GM21723 (cell line): ENCODE data around the gene STRN3.
"Not testable (repeated sequence)": the region's sequence is repeated elsewhere in the genome, so short reads cannot be mapped to it uniquely, and the experiment has no call there.

Experiments used
- ATAC-seq: cut with Tn5 transposase; IDR thresholded peaks from one replicate; pipeline ENCODE4 v1.9.1; 2021; ENCODE audit warnings: mild to moderate bottlenecking, moderate library complexity; ENCODE audit not compliant: unreplicated experiment

Gene STRN3, protein sequence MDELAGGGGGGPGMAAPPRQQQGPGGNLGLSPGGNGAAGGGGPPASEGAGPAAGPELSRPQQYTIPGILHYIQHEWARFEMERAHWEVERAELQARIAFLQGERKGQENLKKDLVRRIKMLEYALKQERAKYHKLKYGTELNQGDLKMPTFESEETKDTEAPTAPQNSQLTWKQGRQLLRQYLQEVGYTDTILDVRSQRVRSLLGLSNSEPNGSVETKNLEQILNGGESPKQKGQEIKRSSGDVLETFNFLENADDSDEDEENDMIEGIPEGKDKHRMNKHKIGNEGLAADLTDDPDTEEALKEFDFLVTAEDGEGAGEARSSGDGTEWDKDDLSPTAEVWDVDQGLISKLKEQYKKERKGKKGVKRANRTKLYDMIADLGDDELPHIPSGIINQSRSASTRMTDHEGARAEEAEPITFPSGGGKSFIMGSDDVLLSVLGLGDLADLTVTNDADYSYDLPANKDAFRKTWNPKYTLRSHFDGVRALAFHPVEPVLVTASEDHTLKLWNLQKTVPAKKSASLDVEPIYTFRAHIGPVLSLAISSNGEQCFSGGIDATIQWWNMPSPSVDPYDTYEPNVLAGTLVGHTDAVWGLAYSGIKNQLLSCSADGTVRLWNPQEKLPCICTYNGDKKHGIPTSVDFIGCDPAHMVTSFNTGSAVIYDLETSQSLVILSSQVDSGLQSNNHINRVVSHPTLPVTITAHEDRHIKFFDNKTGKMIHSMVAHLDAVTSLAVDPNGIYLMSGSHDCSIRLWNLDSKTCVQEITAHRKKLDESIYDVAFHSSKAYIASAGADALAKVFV

DNA sequence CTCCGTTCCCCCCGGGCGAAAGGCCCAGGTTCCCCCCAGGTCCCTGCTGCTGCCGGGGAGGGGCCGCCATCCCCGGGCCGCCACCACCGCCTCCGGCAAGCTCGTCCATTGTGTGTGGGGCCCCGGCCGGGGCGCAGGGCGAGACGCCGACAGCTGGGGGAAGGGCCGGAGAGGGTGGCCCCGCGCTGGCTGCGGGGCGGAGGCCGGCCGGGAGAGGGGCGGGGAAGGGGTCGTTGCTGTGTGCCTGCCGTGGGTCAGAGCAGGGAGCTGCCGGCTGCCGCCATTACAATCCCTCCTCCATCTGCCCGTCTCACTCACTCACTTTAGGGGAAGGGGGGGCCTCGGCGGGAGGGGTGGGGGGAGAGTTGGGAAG lies at the start of gene STRN3:
Gene STRN3 (minus strand): TSS at position 303 of the 373 bp plus-strand sequence. CDS start 194 bp downstream, at position 109.
- no peak for ATAC-seq

DNA sequence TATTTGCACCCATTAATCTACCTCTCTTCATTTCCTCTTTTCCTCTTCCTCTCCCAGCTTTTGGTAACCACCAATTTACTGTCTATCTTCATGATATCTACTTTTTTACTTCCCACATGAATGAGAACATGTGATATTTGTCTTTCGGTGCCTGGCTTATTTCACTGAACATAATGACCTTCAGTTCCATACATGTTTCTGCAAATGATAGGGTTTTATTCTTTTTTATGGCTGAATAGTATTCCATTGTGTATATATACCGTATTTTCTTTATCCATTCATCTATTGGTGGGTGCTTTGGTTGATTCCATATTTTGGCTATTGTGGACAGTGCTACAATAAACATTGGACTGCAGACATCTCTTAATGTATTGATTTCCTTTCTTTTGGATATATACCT lies 49.0 kb upstream of the STRN3 start:
- ATAC-seq = no peak

DNA sequence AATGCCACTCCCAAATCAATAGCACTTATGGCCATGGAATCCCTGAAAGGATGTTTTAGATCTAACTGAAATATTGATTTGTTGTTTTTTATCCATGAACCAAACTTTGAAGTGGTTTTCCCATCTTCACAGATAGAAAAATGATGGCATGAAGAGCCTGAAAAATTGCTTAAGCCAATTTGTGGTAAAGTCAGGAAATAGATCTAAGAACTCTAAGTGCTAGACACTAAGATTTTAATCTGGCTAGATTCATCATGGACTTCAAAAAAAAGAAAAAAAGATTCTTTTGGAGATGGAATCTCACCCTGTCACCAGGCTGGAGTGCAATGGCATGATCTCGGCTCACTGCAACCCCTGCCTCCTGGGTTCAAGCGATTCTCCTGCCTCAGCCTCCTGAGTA lies 45.0 kb upstream of the STRN3 start:
- no peak for ATAC-seq

DNA sequence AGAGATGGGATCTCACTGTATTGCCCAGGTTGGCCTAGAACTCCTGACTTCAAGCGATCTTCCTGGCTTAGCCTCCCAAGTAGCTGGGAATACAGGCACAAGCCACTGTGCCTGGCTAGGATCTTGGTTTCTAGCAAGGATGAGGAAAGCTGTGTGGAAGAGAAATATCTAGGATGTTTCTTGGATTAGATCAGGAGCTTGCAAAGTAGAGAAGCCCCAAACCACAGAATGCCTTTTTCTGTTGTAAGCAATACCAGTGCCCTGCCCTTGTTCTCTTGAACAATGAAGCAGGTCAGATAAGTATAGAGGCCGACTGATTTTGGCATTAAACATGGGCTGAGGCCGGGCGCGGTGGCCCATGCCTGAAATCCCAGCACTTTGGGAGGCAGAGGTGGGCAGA lies 44.3 kb upstream of the STRN3 start:
- ATAC-seq = no peak

DNA sequence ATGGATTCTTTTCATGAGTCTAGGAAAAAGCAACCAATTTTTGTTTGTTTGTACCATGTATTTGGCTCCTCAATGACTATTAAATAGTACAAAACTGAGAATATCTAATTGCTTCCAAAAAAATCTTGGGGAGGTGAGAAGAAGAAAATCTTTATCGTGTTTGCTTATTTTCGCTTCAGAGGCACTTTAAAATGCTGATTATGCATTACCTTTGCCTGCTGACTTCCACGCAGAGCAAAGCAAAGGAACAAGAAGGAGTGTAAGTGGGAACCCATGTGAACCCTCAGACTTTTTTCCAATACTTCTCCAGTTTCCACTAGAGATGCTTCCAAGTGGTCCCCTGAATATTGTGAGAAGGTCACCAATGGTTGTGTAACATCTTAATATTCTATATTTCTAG lies 43.2 kb upstream of the STRN3 start:
- ATAC-seq = no peak

DNA sequence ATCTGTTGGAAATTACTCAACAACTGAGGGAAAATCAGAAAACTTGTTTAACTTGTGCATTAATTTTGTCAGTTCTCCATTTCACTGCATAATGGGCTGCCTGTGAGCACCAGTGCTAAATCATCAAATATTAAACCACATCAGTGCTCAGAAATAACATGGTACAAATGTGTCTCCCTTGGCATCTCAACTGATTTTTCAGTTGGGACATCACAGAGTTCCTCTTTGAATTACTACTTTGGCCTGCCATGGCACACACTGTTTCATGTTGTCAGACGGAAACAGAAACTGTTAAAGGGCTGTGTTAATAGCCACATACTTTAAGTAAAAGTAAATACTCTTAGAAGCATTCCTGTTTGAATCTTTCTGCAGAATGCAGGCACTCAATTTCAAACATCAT lies 42.1 kb upstream of the STRN3 start:
- peak; percentile 73 for ATAC-seq

DNA sequence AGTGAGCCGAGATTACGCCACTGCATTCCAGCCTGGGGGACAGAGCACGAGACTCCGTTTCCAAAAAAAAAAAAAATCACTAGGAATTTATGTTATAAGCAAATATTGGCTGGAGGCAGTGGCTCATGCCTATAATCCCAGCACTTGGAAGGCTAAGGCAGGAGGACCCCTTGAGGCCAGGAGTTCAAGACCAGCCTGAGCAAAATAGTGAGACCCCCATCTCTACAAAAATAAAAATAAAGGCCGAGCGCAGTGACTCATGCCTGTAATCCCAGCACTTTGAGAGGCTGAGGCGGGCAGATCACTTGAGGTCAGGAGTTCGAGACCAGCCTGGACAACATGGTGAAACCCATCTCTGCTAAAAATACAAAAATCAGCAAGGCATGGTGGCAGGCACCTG lies 36.7 kb upstream of the STRN3 start:
- not testable (repeated sequence) for ATAC-seq

DNA sequence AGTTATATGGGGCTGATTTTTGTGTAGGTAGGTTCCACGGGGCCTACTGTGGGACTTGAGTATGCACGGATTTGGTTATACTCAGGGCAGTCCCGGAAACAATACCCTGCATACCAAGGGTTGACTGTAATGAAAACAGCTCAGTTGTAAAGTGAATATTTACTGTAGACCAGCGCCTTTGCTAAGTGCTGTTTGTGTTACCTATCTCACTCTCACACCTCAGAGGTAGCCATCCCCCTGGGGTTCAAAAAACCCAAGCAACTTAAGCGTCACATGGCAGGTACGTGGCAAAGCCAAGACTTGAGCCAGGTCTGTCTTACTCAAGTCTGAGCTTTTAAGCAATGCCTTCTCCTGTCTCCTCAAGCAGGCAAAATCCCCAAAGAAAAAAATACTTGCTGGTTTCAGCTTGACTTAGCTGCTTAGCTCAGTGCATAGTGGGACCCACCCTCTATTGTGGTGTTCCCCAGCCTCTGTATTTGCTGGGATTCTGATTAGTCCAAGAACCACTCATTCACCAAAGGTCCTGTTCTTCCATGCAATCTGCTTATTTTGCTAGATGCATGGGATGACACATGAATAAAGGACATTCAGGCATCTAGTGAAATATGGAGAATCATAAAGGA lies 34.2 kb upstream of the STRN3 start:
- no peak for ATAC-seq

DNA sequence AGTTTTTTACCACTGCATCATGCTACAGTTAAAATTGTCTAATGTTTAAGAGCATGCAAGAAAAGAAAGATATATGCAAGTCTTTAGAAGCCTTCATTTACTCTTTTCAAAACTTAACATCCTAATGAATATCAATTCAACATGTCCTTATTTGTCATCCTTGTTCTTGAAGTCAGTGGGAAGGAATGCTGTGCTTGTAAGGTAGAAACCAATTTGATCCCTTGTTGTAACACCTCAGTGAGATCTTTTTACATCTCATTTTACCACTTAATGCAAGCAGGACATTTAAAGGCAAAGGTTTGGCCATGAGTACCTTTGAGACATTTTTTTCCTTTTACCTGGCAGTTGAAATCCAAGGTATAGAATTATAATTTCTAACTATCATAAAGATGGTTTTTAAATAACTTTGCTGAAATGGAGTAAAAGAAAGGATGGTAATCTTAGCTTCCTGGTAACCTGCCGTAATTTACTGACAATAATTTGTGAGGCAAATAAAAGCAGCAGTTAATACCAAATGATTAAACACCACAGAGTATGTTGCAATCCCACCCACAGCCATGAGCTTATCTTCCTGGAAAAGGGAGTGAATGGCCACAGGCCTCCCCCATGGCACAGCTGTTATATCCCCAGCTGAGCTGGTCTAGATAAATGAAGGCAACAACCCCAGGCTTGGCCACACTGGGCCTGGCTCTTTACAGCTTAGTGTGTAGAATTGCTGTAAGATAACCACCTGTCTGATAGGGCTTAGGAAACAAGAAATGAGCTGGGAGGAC lies 33.2 kb upstream of the STRN3 start:
- no peak for ATAC-seq

DNA sequence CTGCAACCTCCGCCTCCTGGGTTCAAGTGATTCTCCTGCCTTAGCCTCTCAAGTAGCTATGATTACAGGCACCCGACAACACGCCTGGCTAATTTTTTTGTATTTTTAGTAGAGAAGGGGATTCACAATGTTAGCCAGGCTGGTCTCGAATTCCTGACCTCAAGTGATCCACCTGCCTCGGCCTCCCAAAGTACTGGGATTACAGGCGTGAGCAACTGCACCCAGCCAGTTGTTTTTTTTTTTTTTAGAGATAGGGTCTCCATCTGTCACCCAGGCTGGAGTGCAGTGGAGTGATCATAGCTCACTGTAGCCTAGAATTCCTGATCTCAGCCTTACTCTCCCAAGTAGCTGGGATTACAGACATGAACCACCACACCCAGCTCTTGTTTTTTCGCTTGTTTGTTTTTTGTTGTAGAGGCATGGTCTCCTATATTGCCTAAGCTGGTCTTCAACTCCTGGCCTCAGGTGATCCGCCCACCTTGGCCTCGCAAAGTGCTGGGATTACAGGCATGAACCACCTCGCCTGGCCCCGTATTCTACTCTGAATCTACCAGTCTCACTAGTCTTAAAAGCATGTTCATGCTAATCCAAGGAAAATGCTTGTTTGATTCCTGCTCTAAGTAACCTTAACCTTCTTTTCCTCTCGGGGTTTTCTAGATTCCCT lies 31.7 kb upstream of the STRN3 start:
- no peak for ATAC-seq

DNA sequence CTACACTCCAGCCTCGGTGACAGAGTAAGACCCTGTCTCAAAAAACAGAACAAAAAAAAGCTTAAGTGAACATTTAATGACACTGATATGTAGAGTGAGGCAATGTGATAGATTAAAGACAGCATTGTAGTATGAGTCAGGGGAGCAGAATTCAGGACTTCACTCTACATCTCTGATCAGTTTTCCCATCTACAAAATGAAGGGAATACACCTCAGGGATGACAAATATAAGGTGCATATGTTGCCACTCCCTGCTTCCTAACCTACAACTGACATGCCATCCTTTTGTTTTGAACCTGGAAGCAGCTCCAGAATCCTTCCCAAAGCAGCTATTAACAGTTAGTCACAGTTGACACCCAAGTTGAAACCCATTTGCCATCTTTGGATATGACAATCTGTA lies 30.9 kb upstream of the STRN3 start:
- no peak for ATAC-seq

DNA sequence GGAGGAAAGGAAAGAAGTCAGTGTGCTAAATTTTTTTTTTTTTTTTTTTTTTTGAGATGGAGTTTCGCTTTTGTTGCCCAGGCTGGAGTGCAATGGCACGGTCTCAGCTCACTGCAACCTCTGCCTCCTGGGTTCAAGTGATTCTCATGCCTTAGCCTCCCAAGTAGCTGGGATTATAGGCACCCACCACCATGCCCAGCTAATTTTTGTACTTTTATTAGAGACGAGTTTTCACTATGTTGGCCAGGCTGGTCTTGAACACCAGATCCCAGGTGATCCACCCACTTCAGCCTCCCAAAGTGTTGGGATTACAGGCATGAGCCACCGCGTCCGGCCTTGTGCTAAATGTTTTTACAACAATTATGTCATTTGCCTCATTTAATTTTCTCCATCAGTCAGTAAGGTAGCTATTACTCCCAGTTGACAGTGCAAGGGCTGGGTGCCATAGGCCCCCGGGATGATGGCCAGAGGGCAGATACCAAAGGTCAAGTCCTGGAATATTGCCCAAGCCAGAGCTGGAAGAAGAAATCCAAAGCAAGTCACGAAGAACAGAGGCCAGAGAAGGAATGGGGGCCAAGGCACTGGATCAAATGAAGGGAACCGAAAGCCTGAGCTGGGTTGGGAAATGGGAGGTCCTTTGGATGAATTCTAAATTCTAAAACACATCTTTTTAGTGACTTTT lies 26.9 kb upstream of the STRN3 start:
- not testable (repeated sequence) for ATAC-seq

DNA sequence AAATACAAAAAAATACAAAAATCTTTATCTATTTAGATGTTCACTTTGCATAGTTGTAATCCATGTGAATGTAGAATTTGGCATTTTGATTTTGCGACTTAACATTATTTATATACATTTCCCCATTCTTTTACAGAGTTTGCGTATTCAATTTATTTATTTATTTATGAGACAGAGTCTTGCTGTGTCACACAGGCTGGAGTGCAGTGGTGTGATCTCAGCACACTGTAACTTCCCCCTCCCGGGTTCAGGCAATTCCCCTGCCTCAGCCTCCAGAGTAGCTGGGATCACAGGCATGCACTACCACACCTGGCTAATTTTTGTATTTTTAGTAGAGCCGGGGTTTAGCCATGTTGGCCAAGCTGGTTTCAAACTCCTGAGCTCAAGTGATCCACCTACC lies 25.3 kb upstream of the STRN3 start:
- no peak for ATAC-seq

DNA sequence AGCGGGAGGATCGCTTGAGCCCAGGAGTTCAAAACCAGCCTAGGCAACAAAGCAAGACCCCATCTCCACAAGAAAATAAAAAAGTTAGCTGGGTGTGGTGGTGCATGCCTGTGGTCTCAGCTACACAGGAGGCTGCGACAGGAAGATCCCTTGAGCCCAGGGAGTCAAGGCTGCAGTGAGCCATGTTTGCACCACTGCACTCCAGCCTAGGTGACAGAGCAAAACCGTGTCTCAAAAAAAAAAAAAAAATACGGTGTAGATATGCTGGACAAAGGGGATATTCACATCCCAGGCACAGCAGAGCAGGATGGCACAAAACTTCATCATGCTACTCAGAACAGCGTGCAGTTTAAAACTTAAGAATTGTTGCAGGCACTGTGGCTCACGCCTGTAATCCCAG lies 24.8 kb upstream of the STRN3 start:
- no peak for ATAC-seq

DNA sequence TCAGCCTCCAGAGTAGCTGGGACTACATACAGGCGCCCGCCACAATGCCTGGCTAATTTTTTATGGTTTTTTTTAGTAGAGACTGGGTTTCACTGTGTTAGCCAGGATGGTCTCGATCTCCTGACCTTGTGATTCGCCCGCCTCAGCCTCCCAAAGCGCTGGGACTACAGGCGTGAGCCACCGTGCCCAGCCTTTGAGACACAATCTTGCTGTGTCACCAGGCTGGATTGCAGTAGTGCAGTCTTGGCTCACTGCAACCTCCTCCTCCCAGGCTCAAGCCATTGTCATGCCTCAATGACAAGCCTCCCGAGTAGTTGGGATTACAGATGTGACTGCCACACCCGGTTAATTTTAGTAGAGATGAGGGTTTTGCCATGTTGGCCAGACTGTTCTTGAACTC lies 21.3 kb upstream of the STRN3 start:
- no peak for ATAC-seq

DNA sequence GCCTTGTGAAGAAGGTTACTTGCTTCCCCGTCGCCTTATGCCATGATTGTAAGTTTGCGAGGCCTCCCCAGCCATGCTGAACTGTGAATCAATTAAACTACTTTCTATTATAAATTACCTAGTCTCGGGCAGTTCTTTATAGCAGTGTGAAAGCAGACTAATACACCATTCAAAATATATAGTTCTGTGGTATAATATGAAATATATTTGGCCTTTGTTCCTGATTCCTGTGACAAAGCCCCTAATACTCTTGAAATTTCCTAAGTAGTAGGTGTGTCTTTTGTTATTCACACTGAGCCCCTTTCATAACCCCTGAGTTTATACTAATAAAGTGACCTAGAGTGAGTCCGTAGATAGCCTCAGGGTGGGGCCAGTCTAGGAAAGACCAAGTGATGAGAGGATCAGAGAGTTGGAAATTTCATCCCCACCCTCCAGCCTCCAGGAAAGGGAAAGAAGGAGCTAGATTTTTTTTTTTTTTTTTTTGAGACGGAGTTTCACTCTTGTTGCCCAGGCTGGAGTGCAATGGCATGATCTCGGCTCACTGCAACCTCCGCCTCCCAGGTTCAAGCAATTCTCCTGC lies 19.4 kb upstream of the STRN3 start:
- no peak for ATAC-seq

DNA sequence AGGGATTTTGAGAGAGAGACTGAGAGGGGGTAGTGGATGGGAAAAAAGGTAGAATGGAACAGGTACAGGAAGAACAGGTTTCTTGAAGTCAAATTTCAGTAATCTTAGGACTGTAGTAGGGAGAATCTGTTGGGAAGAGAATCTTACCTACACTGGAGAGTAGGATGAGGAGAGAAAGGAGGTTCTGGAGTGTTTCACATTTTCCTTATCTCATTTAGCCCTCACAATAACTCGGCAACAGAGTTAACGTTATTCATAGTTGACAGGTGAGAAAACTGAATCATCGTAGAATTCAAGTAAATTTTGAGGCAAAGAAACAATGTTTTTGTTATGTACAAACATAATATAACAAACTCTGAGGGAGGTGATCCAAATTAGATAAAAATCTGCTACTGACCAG lies 17.2 kb upstream of the STRN3 start:
- ATAC-seq = no peak

DNA sequence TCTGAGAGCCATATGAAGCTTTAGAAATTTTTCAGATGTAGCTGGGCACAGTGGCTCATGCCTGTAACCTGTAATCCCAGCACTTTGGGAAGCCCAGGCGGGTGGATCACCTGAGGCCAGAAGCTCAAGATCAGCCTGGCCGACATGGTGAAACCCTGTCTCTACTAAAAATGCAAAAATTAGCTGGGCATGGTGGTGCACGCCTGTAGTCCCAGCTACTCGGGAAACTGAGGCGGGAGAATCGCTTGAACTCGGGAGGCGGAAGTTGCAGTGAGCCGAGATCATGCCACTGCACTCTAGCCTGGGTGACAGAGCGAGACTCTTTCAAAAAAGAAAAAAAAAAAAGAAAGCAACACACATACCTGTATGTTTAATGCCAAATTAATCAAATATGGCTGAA lies 16.7 kb upstream of the STRN3 start:
- ATAC-seq = not testable (repeated sequence)

DNA sequence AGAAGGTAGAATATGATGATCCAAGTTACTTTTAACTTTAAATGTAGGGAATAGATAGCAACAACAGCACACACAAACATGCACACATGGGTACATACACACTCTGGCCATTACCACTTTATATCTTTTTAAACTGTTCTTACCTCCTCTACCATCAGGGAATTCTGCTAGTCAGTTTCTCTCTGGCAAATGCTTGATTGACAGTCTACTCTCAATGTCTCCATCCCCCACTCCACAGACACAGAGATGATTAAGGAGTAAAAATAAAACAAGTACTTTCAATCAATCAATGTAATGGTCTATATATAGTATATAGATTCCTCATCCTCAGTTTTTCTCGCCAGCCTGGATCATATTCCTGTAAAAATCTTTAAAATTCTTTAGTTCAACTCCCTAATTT lies 16.1 kb upstream of the STRN3 start:
- no peak for ATAC-seq
